GM23338 (cell line): ENCODE data around the gene GRIN1. TPM values are rescaled to one million over a fixed set of nuclear protein-coding genes. Genes with fewer than 3 reads are reported as not detected.

Source experiments
- ATAC-seq: fragments of 200-7000 bp; cut with Tn5 transposase; 3 replicates; pipeline ENCODE4 v1.9.1; 2020
- DNase-seq: peaks from one replicate; pipeline ENCODE4 v3.0.0-alpha.2; 2015; ENCODE audit warnings: low spot score
- H2AFZ ChIP-seq: fragments of 200-600 bp; sonication (generic); 2 replicates; pipeline ENCODE4 v1.8.0; 2016; ENCODE audit warnings: antibody characterized with exemption, mild to moderate bottlenecking, moderate library complexity
- H3F3A ChIP-seq: fragments of 200-600 bp; sonication (generic); replicated peaks from 2 replicates; pipeline ENCODE4 v1.8.0; 2017; ENCODE audit warnings: antibody characterized with exemption, mixed run types, low read depth
- H3K27ac ChIP-seq: fragments of 200-600 bp; sonication (generic); 2 replicates; pipeline ENCODE4 v1.6.1; 2016; ENCODE audit warnings: low read depth
- H3K27me3 ChIP-seq: fragments of 200-600 bp; sonication (generic); 2 replicates; pipeline ENCODE4 v1.8.0; 2016; ENCODE audit warnings: mild to moderate bottlenecking, mixed run types, moderate library complexity; ENCODE audit not compliant: insufficient read depth
- H3K36me3 ChIP-seq: fragments of 200-600 bp; sonication (generic); 2 replicates; pipeline ENCODE4 v1.8.0; 2016; ENCODE audit warnings: mild to moderate bottlenecking; ENCODE audit not compliant: insufficient read depth
- H3K4me1 ChIP-seq: fragments of 200-600 bp; sonication (generic); 2 replicates; pipeline ENCODE4 v1.8.0; 2016; ENCODE audit warnings: mild to moderate bottlenecking, moderate library complexity; ENCODE audit not compliant: insufficient read depth
- H3K4me2 ChIP-seq: fragments of 200-600 bp; sonication (generic); 2 replicates; pipeline ENCODE4 v1.7.1; 2017; ENCODE audit warnings: mixed run types
- H3K4me3 ChIP-seq: fragments of 200-600 bp; sonication (generic); 2 replicates; pipeline ENCODE4 v1.6.1; 2016; ENCODE audit warnings: mixed run types
- H3K79me2 ChIP-seq: fragments of 200-600 bp; sonication (generic); replicated peaks from 2 replicates; pipeline ENCODE4 v1.8.0; 2017; ENCODE audit warnings: mild to moderate bottlenecking; ENCODE audit not compliant: insufficient read depth
- H3K9me2 ChIP-seq: fragments of 200-600 bp; sonication (generic); 2 replicates; pipeline ENCODE4 v1.8.0; 2017; ENCODE audit not compliant: insufficient read depth
- H4K20me1 ChIP-seq: fragments of 200-600 bp; sonication (generic); replicated peaks from 2 replicates; pipeline ENCODE4 v1.8.0; 2017; ENCODE audit warnings: mild to moderate bottlenecking; ENCODE audit not compliant: insufficient read depth
- H3K27ac Mint-ChIP-seq: 2 replicates; pipeline ENCODE4 v1.8.0; 2020; ENCODE audit warnings: inconsistent platforms, mild to moderate bottlenecking, moderate library complexity, mixed read lengths
- H3K27me3 Mint-ChIP-seq: 3 replicates; pipeline ENCODE4 v1.8.0; 2022; ENCODE audit warnings: low read depth, mild to moderate bottlenecking, moderate library complexity, mixed read lengths, inconsistent platforms; ENCODE audit not compliant: insufficient read depth, poor library complexity
- H3K36me3 Mint-ChIP-seq: 3 replicates; pipeline ENCODE4 v1.8.0; 2021; ENCODE audit warnings: low read depth, mild to moderate bottlenecking, inconsistent platforms, moderate library complexity, mixed read lengths
- H3K4me1 Mint-ChIP-seq: 3 replicates; pipeline ENCODE4 v1.8.0; 2020; ENCODE audit warnings: mild to moderate bottlenecking, inconsistent platforms, mixed read lengths
- H3K4me3 Mint-ChIP-seq: 3 replicates; pipeline ENCODE4 v1.8.0; 2021; ENCODE audit warnings: moderate library complexity, mild to moderate bottlenecking, inconsistent platforms, mixed read lengths
- H3K9me3 Mint-ChIP-seq: 3 replicates; pipeline ENCODE4 v1.8.0; 2020; ENCODE audit warnings: moderate library complexity, mild to moderate bottlenecking, inconsistent platforms, mixed read lengths
- CREB1 ChIP-seq: fragments of 250-450 bp; sonication (Bioruptor Pico); IDR thresholded peaks from 2 replicates; pipeline ENCODE4 v1.5.0; 2020; ENCODE audit warnings: low read depth, mild to moderate bottlenecking, moderate library complexity
- EZH2 ChIP-seq: fragments of 200-600 bp; sonication (generic); IDR thresholded peaks from one replicate; pipeline ENCODE4 v1.8.0; 2017; ENCODE audit warnings: antibody characterized with exemption, mild to moderate bottlenecking, low read depth; ENCODE audit not compliant: unreplicated experiment
- EZH2phosphoT487 ChIP-seq: fragments of 200-600 bp; sonication (generic); IDR thresholded peaks from one replicate; pipeline ENCODE4 v1.8.1; 2018; ENCODE audit warnings: antibody characterized with exemption; ENCODE audit not compliant: unreplicated experiment
- JUNB ChIP-seq: IDR thresholded peaks from one replicate; pipeline ENCODE4 v1.6.1; 2016; ENCODE audit warnings: antibody characterized with exemption; ENCODE audit not compliant: unreplicated experiment
- NANOG ChIP-seq: IDR thresholded peaks from 2 replicates; pipeline ENCODE4 v1.6.1; 2016; ENCODE audit warnings: antibody characterized with exemption, borderline replicate concordance
- POLR2AphosphoS5 ChIP-seq: IDR thresholded peaks from 2 replicates; pipeline ENCODE4 v1.6.1; 2016; ENCODE audit warnings: antibody characterized with exemption, low read depth
- STAT1 ChIP-seq: IDR thresholded peaks from one replicate; pipeline ENCODE4 v1.6.1; 2016; ENCODE audit warnings: antibody characterized with exemption; ENCODE audit not compliant: unreplicated experiment
- ZNF114 ChIP-seq: fragments of 250-450 bp; sonication (Bioruptor Pico); IDR thresholded peaks from 2 replicates; pipeline ENCODE4 v1.5.0; 2020; ENCODE audit warnings: mild to moderate bottlenecking, moderate library complexity
- ZNF331 ChIP-seq: fragments of 250-450 bp; sonication (Bioruptor Pico); IDR thresholded peaks from 2 replicates; pipeline ENCODE4 v1.5.0; 2020; ENCODE audit warnings: low read depth, mild to moderate bottlenecking, moderate library complexity
- polyA plus RNA-seq: library from polyadenylated mRNA; unstranded; fragments of >200 nt; fragmentation: Nextera tagmentation; extraction: Ambion mirVana; gene quantifications from 2 replicates; pipeline ENCODE4 v1.2.1, GENCODE V29; 2016
- total RNA-seq: library from RNA; depleted of rRNA; stranded (reverse); fragments of >200 nt; shearing (Covaris generic); gene quantifications from 2 replicates; pipeline ENCODE4 v1.2.3, GENCODE V29; 2014
- TF ChIP-seq, protein P1 (sequence below): IDR thresholded peaks from one replicate; pipeline ENCODE4 v1.6.1; 2018; ENCODE audit warnings: antibody characterized with exemption; ENCODE audit not compliant: unreplicated experiment
- TF ChIP-seq, protein P2 (sequence below): fragments of 250-450 bp; sonication (Bioruptor Pico); IDR thresholded peaks from 2 replicates; pipeline ENCODE4 v1.5.0; 2020; ENCODE audit warnings: mild to moderate bottlenecking, moderate library complexity
- TF ChIP-seq, protein P3 (sequence below), 2 experiments: fragments of 200-600 bp in 1 of 2; sonication (generic) in 1 of 2; conservative IDR thresholded peaks; 2 replicates each; pipeline versions ENCODE4 v1.5.1 to v1.6.1; 2016 to 2017; ENCODE audit warnings: antibody characterized with exemption in 2 of 2, low read depth in 2 of 2, mild to moderate bottlenecking in 2 of 2, moderate library complexity in 1 of 2
- TF ChIP-seq, protein P4 (sequence below): IDR thresholded peaks from 2 replicates; pipeline ENCODE4 v1.6.1; 2016; ENCODE audit warnings: antibody characterized with exemption

GRIN1 gene
- total and polyA plus RNA-seq, 2 experiments from 2014 or later: 2.7 to 5.5 TPM

DNA sequence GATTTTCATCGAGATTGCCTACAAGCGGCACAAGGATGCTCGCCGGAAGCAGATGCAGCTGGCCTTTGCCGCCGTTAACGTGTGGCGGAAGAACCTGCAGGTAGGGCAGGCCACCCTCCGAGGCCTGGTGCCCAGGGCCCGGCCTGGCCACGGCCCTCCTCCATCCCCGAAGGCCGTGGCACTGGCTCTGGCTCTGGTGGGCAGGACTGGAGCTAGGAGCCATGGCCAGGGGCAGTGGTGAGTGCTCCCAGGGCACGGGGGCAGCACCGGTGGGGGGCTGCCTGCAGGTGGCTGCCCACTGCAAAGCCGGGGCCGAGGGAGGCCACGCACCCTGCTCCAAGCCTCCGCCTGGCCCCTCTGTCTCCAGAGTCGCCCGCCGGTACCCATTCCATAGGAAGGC lies 24.9 kb downstream of the GRIN1 start:
- Mint-ChIP-seq H3K9me3 (no peaks in the 10 kb centered on the region), H3K4me1 (no peaks in the 10 kb centered on the region; the same call in 2 of the 3 replicates), H3K27ac (no peak overlapping the region), H3K27me3 (peaks cover 86% of the 10 kb centered on the region), H3K4me3 (peak overlapping the region; percentile 69), H3K36me3 (no peaks in the 10 kb centered on the region)
- no peaks in the 10 kb centered on the region for H3K79me2 ChIP-seq
- no peak for DNase-seq
- H2AFZ ChIP-seq: no peak overlapping the region
- no peaks in the 10 kb centered on the region for H3K36me3 ChIP-seq
- H3K27ac ChIP-seq: no peak overlapping the region
- ATAC-seq: no peak
- H3F3A ChIP-seq: no peaks in the 10 kb centered on the region
- H3K4me2 ChIP-seq: peak overlapping the region; percentile 82
- no peaks in the 10 kb centered on the region; the same call in 1 of the 2 replicates for H3K4me1 ChIP-seq
- no peaks in the 10 kb centered on the region for H4K20me1 ChIP-seq
- TF ChIP-seq STAT1 (no peak), EZH2 (no peak), ZNF114 (CRISPR knock-in tag) (no peak), NANOG (no peak), ZNF331 (no peak), EZH2phosphoT487 (no peak), POLR2AphosphoS5 (no peak), JUNB (no peak), CREB1 (no peak)
- TF ChIP-seq, protein P1, sequence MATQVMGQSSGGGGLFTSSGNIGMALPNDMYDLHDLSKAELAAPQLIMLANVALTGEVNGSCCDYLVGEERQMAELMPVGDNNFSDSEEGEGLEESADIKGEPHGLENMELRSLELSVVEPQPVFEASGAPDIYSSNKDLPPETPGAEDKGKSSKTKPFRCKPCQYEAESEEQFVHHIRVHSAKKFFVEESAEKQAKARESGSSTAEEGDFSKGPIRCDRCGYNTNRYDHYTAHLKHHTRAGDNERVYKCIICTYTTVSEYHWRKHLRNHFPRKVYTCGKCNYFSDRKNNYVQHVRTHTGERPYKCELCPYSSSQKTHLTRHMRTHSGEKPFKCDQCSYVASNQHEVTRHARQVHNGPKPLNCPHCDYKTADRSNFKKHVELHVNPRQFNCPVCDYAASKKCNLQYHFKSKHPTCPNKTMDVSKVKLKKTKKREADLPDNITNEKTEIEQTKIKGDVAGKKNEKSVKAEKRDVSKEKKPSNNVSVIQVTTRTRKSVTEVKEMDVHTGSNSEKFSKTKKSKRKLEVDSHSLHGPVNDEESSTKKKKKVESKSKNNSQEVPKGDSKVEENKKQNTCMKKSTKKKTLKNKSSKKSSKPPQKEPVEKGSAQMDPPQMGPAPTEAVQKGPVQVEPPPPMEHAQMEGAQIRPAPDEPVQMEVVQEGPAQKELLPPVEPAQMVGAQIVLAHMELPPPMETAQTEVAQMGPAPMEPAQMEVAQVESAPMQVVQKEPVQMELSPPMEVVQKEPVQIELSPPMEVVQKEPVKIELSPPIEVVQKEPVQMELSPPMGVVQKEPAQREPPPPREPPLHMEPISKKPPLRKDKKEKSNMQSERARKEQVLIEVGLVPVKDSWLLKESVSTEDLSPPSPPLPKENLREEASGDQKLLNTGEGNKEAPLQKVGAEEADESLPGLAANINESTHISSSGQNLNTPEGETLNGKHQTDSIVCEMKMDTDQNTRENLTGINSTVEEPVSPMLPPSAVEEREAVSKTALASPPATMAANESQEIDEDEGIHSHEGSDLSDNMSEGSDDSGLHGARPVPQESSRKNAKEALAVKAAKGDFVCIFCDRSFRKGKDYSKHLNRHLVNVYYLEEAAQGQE: no peak
- TF ChIP-seq, protein P2, sequence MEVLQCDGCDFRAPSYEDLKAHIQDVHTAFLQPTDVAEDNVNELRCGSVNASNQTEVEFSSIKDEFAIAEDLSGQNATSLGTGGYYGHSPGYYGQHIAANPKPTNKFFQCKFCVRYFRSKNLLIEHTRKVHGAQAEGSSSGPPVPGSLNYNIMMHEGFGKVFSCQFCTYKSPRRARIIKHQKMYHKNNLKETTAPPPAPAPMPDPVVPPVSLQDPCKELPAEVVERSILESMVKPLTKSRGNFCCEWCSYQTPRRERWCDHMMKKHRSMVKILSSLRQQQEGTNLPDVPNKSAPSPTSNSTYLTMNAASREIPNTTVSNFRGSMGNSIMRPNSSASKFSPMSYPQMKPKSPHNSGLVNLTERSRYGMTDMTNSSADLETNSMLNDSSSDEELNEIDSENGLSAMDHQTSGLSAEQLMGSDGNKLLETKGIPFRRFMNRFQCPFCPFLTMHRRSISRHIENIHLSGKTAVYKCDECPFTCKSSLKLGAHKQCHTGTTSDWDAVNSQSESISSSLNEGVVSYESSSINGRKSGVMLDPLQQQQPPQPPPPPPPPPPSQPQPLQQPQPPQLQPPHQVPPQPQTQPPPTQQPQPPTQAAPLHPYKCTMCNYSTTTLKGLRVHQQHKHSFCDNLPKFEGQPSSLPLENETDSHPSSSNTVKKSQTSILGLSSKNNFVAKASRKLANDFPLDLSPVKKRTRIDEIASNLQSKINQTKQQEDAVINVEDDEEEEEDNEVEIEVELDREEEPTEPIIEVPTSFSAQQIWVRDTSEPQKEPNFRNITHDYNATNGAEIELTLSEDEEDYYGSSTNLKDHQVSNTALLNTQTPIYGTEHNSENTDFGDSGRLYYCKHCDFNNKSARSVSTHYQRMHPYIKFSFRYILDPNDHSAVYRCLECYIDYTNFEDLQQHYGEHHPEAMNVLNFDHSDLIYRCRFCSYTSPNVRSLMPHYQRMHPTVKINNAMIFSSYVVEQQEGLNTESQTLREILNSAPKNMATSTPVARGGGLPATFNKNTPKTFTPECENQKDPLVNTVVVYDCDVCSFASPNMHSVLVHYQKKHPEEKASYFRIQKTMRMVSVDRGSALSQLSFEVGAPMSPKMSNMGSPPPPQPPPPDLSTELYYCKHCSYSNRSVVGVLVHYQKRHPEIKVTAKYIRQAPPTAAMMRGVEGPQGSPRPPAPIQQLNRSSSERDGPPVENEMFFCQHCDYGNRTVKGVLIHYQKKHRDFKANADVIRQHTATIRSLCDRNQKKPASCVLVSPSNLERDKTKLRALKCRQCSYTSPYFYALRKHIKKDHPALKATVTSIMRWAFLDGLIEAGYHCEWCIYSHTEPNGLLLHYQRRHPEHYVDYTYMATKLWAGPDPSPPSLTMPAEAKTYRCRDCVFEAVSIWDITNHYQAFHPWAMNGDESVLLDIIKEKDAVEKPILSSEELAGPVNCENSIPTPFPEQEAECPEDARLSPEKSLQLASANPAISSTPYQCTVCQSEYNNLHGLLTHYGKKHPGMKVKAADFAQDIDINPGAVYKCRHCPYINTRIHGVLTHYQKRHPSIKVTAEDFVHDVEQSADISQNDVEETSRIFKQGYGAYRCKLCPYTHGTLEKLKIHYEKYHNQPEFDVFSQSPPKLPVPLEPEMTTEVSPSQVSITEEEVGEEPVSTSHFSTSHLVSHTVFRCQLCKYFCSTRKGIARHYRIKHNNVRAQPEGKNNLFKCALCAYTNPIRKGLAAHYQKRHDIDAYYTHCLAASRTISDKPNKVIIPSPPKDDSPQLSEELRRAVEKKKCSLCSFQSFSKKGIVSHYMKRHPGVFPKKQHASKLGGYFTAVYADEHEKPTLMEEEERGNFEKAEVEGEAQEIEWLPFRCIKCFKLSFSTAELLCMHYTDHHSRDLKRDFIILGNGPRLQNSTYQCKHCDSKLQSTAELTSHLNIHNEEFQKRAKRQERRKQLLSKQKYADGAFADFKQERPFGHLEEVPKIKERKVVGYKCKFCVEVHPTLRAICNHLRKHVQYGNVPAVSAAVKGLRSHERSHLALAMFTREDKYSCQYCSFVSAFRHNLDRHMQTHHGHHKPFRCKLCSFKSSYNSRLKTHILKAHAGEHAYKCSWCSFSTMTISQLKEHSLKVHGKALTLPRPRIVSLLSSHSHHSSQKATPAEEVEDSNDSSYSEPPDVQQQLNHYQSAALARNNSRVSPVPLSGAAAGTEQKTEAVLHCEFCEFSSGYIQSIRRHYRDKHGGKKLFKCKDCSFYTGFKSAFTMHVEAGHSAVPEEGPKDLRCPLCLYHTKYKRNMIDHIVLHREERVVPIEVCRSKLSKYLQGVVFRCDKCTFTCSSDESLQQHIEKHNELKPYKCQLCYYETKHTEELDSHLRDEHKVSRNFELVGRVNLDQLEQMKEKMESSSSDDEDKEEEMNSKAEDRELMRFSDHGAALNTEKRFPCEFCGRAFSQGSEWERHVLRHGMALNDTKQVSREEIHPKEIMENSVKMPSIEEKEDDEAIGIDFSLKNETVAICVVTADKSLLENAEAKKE (CRISPR knock-in tag): no peak
- TF ChIP-seq, protein P3, sequence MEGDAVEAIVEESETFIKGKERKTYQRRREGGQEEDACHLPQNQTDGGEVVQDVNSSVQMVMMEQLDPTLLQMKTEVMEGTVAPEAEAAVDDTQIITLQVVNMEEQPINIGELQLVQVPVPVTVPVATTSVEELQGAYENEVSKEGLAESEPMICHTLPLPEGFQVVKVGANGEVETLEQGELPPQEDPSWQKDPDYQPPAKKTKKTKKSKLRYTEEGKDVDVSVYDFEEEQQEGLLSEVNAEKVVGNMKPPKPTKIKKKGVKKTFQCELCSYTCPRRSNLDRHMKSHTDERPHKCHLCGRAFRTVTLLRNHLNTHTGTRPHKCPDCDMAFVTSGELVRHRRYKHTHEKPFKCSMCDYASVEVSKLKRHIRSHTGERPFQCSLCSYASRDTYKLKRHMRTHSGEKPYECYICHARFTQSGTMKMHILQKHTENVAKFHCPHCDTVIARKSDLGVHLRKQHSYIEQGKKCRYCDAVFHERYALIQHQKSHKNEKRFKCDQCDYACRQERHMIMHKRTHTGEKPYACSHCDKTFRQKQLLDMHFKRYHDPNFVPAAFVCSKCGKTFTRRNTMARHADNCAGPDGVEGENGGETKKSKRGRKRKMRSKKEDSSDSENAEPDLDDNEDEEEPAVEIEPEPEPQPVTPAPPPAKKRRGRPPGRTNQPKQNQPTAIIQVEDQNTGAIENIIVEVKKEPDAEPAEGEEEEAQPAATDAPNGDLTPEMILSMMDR (conservative IDR thresholded peaks at IDR 0.05; ENCODE audit: low read depth in 2 of 2): no peak
- TF ChIP-seq, protein P4, sequence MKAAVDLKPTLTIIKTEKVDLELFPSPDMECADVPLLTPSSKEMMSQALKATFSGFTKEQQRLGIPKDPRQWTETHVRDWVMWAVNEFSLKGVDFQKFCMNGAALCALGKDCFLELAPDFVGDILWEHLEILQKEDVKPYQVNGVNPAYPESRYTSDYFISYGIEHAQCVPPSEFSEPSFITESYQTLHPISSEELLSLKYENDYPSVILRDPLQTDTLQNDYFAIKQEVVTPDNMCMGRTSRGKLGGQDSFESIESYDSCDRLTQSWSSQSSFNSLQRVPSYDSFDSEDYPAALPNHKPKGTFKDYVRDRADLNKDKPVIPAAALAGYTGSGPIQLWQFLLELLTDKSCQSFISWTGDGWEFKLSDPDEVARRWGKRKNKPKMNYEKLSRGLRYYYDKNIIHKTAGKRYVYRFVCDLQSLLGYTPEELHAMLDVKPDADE: no peak
- peaks cover 86% of the 10 kb centered on the region for H3K27me3 ChIP-seq
- H3K4me3 ChIP-seq: peak overlapping the region; percentile 62; the same call in 1 of the 2 replicates
- H3K9me2 ChIP-seq: no peaks in the 10 kb centered on the region
